Measurements from ENCODE around the gene IGDCC3.

DNA sequence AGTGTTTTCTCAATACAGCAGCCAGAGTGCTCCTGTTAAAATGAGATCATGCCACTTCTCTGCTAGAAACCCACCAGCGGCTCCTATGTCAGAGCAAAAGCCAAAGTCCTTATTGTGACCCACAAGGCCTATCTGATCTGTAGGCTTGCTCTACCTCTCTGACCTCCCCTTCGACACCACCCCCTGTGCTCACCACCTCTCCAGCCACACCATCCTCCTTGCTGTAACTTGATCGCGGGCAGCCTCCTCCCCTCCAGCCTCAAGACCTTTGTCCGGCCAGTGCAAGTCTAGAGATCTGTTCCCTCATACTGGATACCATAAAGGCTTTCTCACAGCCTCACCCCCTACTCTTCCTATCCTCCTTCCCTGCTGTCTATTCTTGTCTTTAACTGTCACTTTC is 46.9 kb upstream of the IGDCC3 start:
- no peak for TF ChIP-seq POLR2A (IDR thresholded peaks at IDR 0.05; ENCODE audit: control extremely low read depth in 1 of 2, low read depth in 2 of 2, low read length in 2 of 2)
- TF ChIP-seq, protein P1, sequence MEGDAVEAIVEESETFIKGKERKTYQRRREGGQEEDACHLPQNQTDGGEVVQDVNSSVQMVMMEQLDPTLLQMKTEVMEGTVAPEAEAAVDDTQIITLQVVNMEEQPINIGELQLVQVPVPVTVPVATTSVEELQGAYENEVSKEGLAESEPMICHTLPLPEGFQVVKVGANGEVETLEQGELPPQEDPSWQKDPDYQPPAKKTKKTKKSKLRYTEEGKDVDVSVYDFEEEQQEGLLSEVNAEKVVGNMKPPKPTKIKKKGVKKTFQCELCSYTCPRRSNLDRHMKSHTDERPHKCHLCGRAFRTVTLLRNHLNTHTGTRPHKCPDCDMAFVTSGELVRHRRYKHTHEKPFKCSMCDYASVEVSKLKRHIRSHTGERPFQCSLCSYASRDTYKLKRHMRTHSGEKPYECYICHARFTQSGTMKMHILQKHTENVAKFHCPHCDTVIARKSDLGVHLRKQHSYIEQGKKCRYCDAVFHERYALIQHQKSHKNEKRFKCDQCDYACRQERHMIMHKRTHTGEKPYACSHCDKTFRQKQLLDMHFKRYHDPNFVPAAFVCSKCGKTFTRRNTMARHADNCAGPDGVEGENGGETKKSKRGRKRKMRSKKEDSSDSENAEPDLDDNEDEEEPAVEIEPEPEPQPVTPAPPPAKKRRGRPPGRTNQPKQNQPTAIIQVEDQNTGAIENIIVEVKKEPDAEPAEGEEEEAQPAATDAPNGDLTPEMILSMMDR (IDR thresholded peaks at IDR 0.05; ENCODE audit: control extremely low read depth in 1 of 3, insufficient read depth in 1 of 3, low read depth in 1 of 3, low read length in 3 of 3) = no peak
- TF ChIP-seq POLR2AphosphoS5 (IDR thresholded peaks at IDR 0.05; ENCODE audit: low read depth, low read length) = no peak
- no peak for TF ChIP-seq RFX5 (IDR thresholded peaks at IDR 0.05; ENCODE audit: borderline replicate concordance, low read depth, low read length)
- TF ChIP-seq SIRT6 (IDR thresholded peaks at IDR 0.05; ENCODE audit: low read length) = no peak
- TF ChIP-seq CEBPB (IDR thresholded peaks at IDR 0.05; ENCODE audit: low read depth, low read length) = no peak

Data from H1 (cell line).